Esophagus muscularis mucosa (tissue), 4 donors: ENCODE measurements around the gene TMEM14C.

ENCODE experiments used
- EP300 ChIP-seq: sonication (generic); formaldehyde crosslinking; IDR thresholded peaks from one replicate; pipeline ENCODE4 v1.6.1; 2017; ENCODE audit warnings: antibody characterized with exemption
- POLR2AphosphoS5 ChIP-seq, 2 donors: sonication (generic); formaldehyde crosslinking; IDR thresholded peaks; one replicate each; pipeline ENCODE4 v1.6.1; 2017; ENCODE audit warnings: antibody characterized with exemption in 2 of 2
- TF ChIP-seq, protein P1 (sequence below), 3 experiments: fragments of 200-600 bp in 2 of 3; fragments of 450-650 bp in 1 of 3; sonication (generic) in 2 of 3; IDR thresholded peaks; one replicate each; pipeline ENCODE4 v1.5.1; 2017 to 2019; ENCODE audit warnings: antibody characterized with exemption in 3 of 3, mild to moderate bottlenecking in 2 of 3, moderate library complexity in 1 of 3

DNA sequence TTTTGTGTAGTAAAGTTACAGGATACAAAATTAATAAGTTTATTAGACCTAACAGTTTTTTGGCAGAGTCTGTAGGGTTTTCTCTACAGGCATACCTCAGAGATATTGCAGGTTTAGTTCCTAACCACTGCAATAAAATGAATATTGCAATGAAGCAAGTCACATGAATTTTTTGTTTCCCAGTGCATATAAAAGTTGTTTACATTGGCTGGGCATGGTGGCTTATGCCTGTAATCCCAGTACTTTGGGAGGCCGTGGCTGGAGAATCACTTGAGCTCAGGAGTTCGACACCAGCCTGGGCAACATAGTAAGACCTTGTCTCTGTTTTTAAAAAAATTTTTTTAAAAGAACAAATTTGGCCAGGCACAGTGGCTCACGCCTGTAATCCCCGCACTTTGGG, 44.4 kb upstream of the TMEM14C start:
- TF ChIP-seq, protein P1, sequence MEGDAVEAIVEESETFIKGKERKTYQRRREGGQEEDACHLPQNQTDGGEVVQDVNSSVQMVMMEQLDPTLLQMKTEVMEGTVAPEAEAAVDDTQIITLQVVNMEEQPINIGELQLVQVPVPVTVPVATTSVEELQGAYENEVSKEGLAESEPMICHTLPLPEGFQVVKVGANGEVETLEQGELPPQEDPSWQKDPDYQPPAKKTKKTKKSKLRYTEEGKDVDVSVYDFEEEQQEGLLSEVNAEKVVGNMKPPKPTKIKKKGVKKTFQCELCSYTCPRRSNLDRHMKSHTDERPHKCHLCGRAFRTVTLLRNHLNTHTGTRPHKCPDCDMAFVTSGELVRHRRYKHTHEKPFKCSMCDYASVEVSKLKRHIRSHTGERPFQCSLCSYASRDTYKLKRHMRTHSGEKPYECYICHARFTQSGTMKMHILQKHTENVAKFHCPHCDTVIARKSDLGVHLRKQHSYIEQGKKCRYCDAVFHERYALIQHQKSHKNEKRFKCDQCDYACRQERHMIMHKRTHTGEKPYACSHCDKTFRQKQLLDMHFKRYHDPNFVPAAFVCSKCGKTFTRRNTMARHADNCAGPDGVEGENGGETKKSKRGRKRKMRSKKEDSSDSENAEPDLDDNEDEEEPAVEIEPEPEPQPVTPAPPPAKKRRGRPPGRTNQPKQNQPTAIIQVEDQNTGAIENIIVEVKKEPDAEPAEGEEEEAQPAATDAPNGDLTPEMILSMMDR (IDR thresholded peaks at IDR 0.05): no peak
- TF ChIP-seq POLR2AphosphoS5 (IDR thresholded peaks at IDR 0.05) (no peak), EP300 (no peak)
